HG02588 (cell line): ENCODE data around the gene ATXN1.
"Not testable (repeated sequence)": the region's sequence is repeated elsewhere in the genome, so short reads cannot be mapped to it uniquely, and the experiment has no call there.

Source experiments
- ATAC-seq: cut with Tn5 transposase; IDR thresholded peaks from one replicate; pipeline ENCODE4 v1.9.1; 2021; ENCODE audit warnings: mild to moderate bottlenecking, moderate library complexity; ENCODE audit not compliant: unreplicated experiment

ATXN1 gene

GRCh38 chr6:16704401-16705045 lies 56.7 kb downstream of the ATXN1 start:
- peak; percentile 54 for ATAC-seq

- not testable (repeated sequence) for ATAC-seq
Measured at GRCh38 chr6:16702627-16703378, 58.5 kb downstream of the ATXN1 start.

GRCh38 chr6:16700916-16701234 lies 60.4 kb downstream of the ATXN1 start:
- no peak for ATAC-seq

GRCh38 chr6:16700202-16700915 lies 60.9 kb downstream of the ATXN1 start:
- no peak for ATAC-seq

GRCh38 chr6:16698997-16699868 lies 62.0 kb downstream of the ATXN1 start:
- no peak for ATAC-seq

GRCh38 chr6:16698162-16698533 lies 63.1 kb downstream of the ATXN1 start:
- no peak for ATAC-seq

GRCh38 chr6:16697437-16698161 lies 63.7 kb downstream of the ATXN1 start:
- no peak for ATAC-seq

- no peak for ATAC-seq
Measured at GRCh38 chr6:16696496-16696895, 64.8 kb downstream of the ATXN1 start.

- no peak for ATAC-seq
Measured at GRCh38 chr6:16694781-16695578, 66.3 kb downstream of the ATXN1 start.

- no peak for ATAC-seq
Measured at GRCh38 chr6:16691324-16691723, 69.9 kb downstream of the ATXN1 start.

- peak; percentile 82 for ATAC-seq
Measured at GRCh38 chr6:16690608-16691142, 70.6 kb downstream of the ATXN1 start.

- no peak for ATAC-seq
Measured at GRCh38 chr6:16689788-16690607, 71.3 kb downstream of the ATXN1 start.

- no peak for ATAC-seq
Measured at GRCh38 chr6:16688984-16689636, 72.2 kb downstream of the ATXN1 start.

- no peak for ATAC-seq
Measured at GRCh38 chr6:16688436-16688835, 72.8 kb downstream of the ATXN1 start.

- ATAC-seq, result no peak
Measured at GRCh38 chr6:16687045-16687444, 74.2 kb downstream of the ATXN1 start.

- ATAC-seq, result peak; percentile 63
Measured at GRCh38 chr6:16684896-16685554, 76.2 kb downstream of the ATXN1 start.

- no peak for ATAC-seq
Measured at GRCh38 chr6:16684195-16684689, 77.0 kb downstream of the ATXN1 start.
